Esophagus (tissue), 2 donors: Measurements from ENCODE around the gene STAT3. TPM values are rescaled to one million over a fixed set of nuclear protein-coding genes. Genes with fewer than 3 reads are reported as not detected.
A peak's percentile ranks its signal among the peaks of the same experiment; 100 is the strongest.

Source experiments
- H3K27ac ChIP-seq, 2 donors: one replicate each; pipeline ENCODE4 v1.5.1; 2013; ENCODE audit warnings: low read depth in 2 of 2, mild to moderate bottlenecking in 2 of 2, inconsistent platforms in 1 of 2, low read length in 1 of 2, moderate library complexity in 1 of 2
- H3K27me3 ChIP-seq, 2 donors: one replicate each; pipeline ENCODE4 v1.6.1; 2013; ENCODE audit warnings: low read length in 2 of 2, control low read depth in 1 of 2, mild to moderate bottlenecking in 1 of 2; ENCODE audit not compliant: insufficient read depth in 2 of 2, control insufficient read depth in 1 of 2
- H3K36me3 ChIP-seq, 2 donors: one replicate each; pipeline ENCODE4 v1.6.1; 2013; ENCODE audit warnings: low read length in 1 of 2; ENCODE audit not compliant: control insufficient read depth in 2 of 2, insufficient read depth in 2 of 2
- H3K4me1 ChIP-seq, 2 donors: one replicate each; pipeline ENCODE4 v1.6.1; 2013; ENCODE audit warnings: low read length in 1 of 2; ENCODE audit not compliant: control insufficient read depth in 2 of 2, insufficient read depth in 2 of 2
- H3K4me3 ChIP-seq, 2 donors: one replicate each; pipeline ENCODE4 v1.5.1; 2013; ENCODE audit warnings: low read length in 2 of 2, mild to moderate bottlenecking in 2 of 2, low read depth in 1 of 2, moderate library complexity in 1 of 2
- H3K9me3 ChIP-seq, 2 donors: one replicate each; pipeline ENCODE4 v1.6.1; 2013; ENCODE audit warnings: mild to moderate bottlenecking in 2 of 2, low read depth in 1 of 2, low read length in 1 of 2, moderate library complexity in 1 of 2; ENCODE audit not compliant: control insufficient read depth in 2 of 2, insufficient read depth in 1 of 2
- WGBS, 2 donors: extraction: QIAGEN DNeasy Blood & Tissue Kit; methylation state at CpG; one replicate each; pipeline ENCODE4 v1.1.7; 2013; 5-methylcytosine and 5-hydroxymethylcytosine counted together
- polyA plus RNA-seq, 2 donors: library from polyadenylated mRNA; stranded (reverse); fragments of 200-250 nt; gene quantifications; one replicate each; pipeline ENCODE4 v1.2.3, GENCODE V29; 2013
- donor health status: healthy with polysubstance abuse.
- donor health status: Bipolar disorder and iron deficiency.

Gene STAT3
- polyA plus RNA-seq = 10 to 100 TPM; 30.8 to 64.2 TPM

DNA sequence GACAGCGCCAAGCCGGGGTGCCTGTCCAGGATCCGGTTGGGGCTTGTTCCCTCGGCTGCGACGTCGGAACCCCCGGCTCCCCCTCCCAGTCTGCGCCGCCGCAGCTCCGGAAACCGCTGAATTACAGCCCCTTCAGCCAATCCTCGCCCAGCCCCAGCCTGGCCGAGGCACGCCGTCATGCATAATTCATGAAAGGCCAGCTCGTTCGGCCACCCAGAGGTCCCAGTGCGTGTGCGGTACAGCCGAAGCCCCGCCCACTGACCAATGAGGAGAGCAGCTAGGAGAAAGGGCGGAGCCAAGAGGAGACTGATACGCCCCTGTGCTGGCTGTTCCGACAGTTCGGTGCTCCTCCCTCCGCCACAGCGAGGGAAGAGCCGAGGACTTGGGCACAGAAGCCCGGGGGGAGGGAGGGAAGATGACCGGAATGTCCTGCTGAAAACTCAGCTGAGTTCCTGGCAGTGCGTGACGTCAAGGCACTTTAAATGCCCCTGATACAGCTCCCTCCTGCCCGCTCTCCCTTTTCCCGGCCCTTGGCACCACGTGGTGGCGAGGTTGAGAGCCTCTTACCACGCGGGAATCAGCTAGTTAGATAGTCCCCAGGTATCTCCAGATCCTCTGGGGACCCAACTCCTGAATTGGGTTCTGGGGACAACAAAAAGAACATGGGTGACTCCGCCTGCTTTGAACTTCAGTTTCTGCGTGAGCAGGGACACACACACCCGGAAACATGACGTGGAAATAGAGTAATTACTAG, at the start of gene STAT3:
Gene STAT3 (minus strand): TSS at position 62 of the 754 bp plus-strand sequence. CDS start 39,926 bp downstream, outside the sequence.
- Histone ChIP-seq H3K36me3 (no peaks in the 10 kb centered on the region), H3K9me3 (no peaks in the 10 kb centered on the region), H3K4me3 (peak within 1 kb of the TSS; percentile 94 to 97), H3K4me1 (peaks cover 0 to 2% of the 10 kb centered on the region in 2 donors), H3K27me3 (no peaks in the 10 kb centered on the region), H3K27ac (peak within 1 kb of the TSS; percentile 99)
- WGBS, 2 donors = 0% methylated on average over 42 to 44 of the region's 44 CpGs

DNA sequence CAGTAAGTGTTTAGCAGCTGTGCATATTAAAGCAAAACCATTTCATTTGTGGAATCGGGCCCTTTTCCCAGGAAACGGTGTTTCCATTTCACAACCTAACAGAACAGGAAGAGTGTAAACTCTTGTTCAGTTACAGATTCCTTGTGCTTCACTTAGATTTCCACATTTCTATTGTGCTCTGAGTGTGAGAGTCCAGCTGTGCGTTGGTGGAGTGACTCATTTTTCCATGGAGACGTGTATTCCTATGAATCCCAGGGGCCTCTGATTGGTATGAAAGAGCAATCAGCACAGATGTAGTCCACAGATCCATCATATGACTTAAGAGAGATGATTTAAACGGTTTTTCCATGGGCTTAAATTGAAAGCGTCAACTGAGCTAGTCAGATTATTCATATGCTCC, 48.1 kb upstream of the STAT3 start:
- Histone ChIP-seq H3K4me1 (no peaks in the 10 kb centered on the region), H3K9me3 (no peaks in the 10 kb centered on the region), H3K4me3 (no peak overlapping the region), H3K27ac (peak overlapping the region in 1 of 2 donors; percentile 49), H3K36me3 (no peaks in the 10 kb centered on the region), H3K27me3 (no peaks in the 10 kb centered on the region)
- 43 to 63% methylated on average over 6 of the region's 6 CpGs for WGBS, 2 donors

DNA sequence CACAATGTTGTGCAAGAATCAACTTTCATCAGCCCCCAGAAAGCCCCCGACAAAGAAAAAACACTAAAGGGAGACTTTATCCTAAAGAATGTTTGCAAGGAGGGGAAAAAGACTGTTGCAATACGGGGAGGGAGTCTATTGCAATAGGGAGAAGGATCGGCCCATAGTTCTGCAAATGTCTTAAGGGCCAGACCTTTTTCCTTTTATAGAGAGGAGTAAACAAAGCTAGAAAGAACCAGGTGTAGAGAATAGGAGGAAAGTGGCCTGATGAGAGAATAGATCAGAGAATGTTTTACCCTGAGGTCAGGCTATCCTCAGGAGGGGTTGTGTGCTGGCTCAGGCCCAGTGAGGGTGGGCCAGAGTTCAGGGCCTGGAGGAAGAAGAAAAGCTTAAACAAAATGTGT, 43.5 kb upstream of the STAT3 start:
- no peaks in the 10 kb centered on the region for H3K36me3 ChIP-seq
- no peaks in the 10 kb centered on the region for H3K9me3 ChIP-seq
- WGBS, 2 donors = 41 to 44% methylated on average over 3 of the region's 3 CpGs
- no peak overlapping the region for H3K4me3 ChIP-seq
- H3K4me1 ChIP-seq = peaks cover 0 to 5% of the 10 kb centered on the region in 2 donors
- H3K27ac ChIP-seq = no peak overlapping the region
- no peaks in the 10 kb centered on the region for H3K27me3 ChIP-seq

DNA sequence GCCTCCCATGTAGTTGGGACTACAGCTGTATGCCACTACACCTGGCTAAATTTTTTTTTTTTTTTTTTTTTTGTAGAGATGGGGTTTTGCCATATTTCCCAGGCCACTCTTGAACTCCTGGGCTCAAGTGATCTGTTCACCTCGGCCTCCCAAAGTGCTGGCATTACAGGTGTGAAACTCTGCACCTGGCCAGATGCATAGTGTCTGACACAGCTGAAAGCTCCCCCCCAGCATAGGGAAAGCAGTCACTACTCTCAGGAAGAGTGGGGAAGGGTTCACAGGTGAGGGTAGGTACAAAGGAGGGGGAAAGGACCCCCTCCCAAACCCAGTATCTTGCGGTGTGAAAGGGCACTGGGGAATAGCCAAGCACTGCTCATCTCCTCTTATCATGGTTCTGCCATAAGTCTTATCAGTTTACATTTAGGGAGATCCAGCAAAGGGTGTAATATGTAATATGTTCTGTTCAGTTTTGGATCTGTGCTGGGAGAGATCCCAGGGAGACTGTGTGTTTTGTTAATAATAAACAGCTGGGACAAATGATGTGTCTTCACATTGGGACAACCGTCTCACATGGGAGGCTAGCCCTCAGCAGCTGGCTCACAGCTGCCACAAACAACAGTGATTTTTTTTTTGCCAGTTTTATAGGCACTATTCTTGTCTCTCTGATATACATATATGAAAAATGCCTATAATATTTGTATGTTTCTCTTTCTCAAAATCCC, 41.6 kb upstream of the STAT3 start:
- no peaks in the 10 kb centered on the region for H3K27me3 ChIP-seq
- H3K27ac ChIP-seq = peak overlapping the region in 1 of 2 donors; percentile 49
- H3K36me3 ChIP-seq = no peaks in the 10 kb centered on the region
- H3K4me1 ChIP-seq = peaks cover 1 to 5% of the 10 kb centered on the region in 2 donors
- WGBS, 2 donors = 57 to 73% methylated on average over 3 of the region's 3 CpGs
- no peak overlapping the region for H3K4me3 ChIP-seq
- no peaks in the 10 kb centered on the region for H3K9me3 ChIP-seq

DNA sequence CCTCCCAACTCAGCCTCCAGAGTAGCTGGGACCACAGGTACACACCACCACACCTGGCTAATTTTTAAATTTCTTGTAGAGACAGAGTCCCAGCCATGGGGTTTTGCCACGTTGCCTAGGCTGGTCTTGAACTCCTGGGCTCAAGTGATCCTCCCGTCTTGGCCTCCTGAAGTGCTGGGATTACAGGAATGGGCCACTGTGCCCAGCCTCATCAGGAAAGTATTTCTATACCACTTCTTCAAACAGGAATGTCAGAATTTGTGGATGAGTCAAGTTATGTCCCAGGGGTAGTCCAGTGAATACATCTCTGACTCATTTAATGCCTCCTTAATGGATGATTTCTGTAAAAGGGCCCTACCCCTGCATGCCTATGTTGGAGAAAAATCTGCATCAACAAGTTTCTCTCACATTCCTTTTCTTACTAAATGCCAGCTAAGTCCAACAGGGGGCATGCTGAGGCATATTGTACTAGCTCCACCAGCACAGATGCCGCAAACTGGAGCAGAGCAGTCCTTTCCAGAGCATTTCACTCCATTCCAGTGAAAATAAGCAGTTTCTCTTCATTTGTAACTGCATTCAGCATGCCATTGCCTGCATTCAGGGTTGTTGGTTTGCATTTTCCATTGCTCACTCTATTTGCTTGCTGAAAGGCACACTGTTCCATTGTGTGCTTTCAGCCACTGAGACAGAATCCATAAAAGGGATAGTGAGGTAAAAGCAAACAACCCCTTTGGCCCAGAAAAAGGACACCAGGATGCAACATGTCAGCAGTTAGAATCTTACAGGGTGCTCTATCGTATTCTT, 40.1 kb upstream of the STAT3 start:
- WGBS, 2 donors = 18 to 33% methylated on average over 4 of the region's 4 CpGs
- Histone ChIP-seq H3K9me3 (no peaks in the 10 kb centered on the region), H3K36me3 (no peaks in the 10 kb centered on the region), H3K27ac (peak overlapping the region; percentile 75 to 89), H3K27me3 (no peaks in the 10 kb centered on the region), H3K4me1 (peaks cover 2 to 5% of the 10 kb centered on the region in 2 donors), H3K4me3 (peak overlapping the region in 1 of 2 donors; percentile 10)

DNA sequence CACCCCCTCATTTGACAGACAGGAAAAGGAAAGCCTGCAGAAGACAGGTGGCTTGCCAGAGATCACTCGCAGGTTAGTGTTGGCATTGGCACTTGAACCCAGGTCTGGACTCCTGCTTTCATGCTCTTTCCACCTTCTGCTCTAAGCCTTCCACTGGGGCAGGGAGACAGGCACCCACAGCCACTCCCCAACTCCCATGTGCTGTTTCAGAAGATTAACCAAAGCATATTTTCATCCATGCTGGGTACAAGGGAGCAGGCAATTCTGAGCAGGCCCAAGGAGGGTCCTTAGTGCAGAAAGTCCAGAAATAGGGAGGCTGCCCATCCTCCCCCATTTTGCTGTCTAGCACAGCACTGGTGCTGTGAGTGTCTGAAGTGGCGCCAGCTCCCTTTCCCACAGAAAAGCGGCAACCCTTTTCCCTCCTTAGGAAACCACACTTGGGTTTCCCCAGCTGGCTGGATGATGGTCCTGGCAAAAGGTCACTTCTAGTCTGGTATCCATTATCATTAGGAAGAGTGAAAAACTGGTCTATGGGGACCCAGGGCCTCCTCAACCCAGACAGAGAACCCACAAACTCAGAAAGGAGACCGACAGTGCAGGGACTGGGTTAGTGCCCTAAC, 36.9 kb upstream of the STAT3 start:
- no peaks in the 10 kb centered on the region for H3K27me3 ChIP-seq
- no peaks in the 10 kb centered on the region for H3K36me3 ChIP-seq
- 59 to 73% methylated on average over 4 of the region's 4 CpGs for WGBS, 2 donors
- no peaks in the 10 kb centered on the region for H3K9me3 ChIP-seq
- peak overlapping the region in 1 of 2 donors; percentile 40 for H3K27ac ChIP-seq
- H3K4me3 ChIP-seq = no peak overlapping the region
- H3K4me1 ChIP-seq = peaks cover 5 to 6% of the 10 kb centered on the region in 2 donors

DNA sequence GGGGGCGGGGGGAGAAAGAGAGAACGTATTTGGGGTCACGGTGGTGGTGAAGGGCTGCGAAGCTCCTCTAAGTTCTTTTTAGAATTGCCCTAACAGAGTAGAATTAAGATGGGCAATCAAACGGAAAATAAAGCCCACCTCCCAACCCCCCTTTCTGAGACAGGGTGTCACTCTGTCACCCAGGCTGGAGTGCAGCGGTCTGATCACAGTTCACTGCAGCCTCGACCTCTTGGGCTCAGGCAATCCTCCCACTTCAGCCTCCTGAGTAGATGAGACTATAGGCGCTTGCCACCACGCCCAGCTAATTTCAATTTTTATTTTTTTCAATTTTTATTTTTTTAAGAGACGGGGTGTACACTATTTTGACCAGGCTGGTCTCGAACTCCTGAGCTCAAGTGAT, 35.5 kb upstream of the STAT3 start:
- no peaks in the 10 kb centered on the region for H3K36me3 ChIP-seq
- H3K27me3 ChIP-seq = no peaks in the 10 kb centered on the region
- peaks cover 5 to 6% of the 10 kb centered on the region in 2 donors for H3K4me1 ChIP-seq
- peak overlapping the region; percentile 52 to 95 for H3K27ac ChIP-seq
- H3K4me3 ChIP-seq = peak overlapping the region in 1 of 2 donors; percentile 75
- 58 to 62% methylated on average over 11 of the region's 11 CpGs for WGBS, 2 donors
- H3K9me3 ChIP-seq = no peaks in the 10 kb centered on the region

DNA sequence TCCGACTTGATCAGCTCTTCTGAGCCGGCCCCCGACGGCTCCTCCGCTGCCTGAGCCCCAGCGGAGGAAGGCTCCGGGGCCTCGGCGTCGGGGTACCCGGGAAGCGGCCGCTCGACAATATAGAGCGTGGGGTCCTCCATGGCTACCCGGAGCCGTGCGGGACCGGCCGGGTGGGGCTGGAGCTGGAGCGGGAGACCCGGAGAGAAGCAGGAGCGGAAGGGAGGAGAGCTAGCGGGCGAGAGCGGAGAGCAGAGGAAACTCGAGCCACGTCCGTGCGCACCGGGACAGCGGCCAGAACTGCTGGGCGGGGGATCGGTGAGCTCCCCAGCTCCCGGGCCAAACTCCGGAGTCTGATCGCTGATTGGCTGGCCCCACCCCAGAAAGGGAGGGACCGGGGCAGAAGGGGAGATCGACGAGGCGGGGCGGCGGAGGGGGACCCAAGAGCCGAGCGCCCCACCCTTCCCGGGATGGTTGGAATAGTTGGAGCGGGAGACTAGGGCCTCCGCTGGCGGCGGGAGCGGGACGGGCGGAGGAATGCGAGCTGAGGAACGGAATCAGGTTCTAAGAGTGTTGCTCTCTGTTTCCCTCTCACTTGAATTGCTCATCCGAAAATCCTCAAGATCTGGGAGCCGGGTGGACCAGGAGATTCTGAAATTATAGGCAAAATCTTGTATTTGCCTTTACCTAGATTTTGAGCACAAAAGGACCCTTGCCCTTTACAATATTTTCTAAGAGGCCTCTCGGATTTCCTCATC, 34.9 kb upstream of the STAT3 start, which contains the start of gene CAVIN1:
Gene CAVIN1 (minus strand): TSS at position 299 of the 755 bp plus-strand sequence. CDS start 159 bp downstream, at position 140.
- Histone ChIP-seq H3K4me3 (peak within 1 kb of the TSS; percentile 68 to 75), H3K36me3 (no peaks in the 10 kb centered on the region), H3K27ac (peak within 1 kb of the TSS; percentile 95 to 96), H3K27me3 (no peaks in the 10 kb centered on the region), H3K4me1 (peaks cover 2 to 6% of the 10 kb centered on the region in 2 donors), H3K9me3 (no peaks in the 10 kb centered on the region)
- WGBS, 2 donors = 2 to 3% methylated on average over 55 to 58 of the region's 58 CpGs
